Bladder microvascular endothelial cell (primary cell): ENCODE data around the gene FKBP11. TPM values are rescaled to one million over a fixed set of nuclear protein-coding genes. Genes with fewer than 3 reads are reported as not detected.

ENCODE experiments used
- total RNA-seq: library from RNA; depleted of rRNA; stranded (reverse); fragments of >200 nt; gene quantifications from 2 replicates; pipeline ENCODE4 v1.2.3, GENCODE V29; 2014

The FKBP11 gene
- total RNA-seq, result 7.9 and 11.6 TPM in 2 replicates

GRCh38 chr12:48925304-48926011 lies at the start of gene FKBP11:
Gene FKBP11 (minus strand): TSS chr12:48925492. CDS start chr12:48925428, 64 bp downstream.

GRCh38 chr12:48957141-48958048 lies 32.1 kb upstream of the FKBP11 start, which contains the start of gene ARF3:
Gene ARF3 (minus strand): TSS chr12:48957487. CDS start chr12:48941095, 16,392 bp downstream.

Other genes starting within 250 kb of the FKBP11 start
- 34.0 and 55.1 TPM in 2 replicates for gene KANSL2, start 243.3 kb downstream of the FKBP11 start, total RNA-seq
- gene CCNT1, start 208.8 kb downstream of the FKBP11 start, total RNA-seq, result 11.3 and 30.2 TPM in 2 replicates
- 24.1 and 66.6 TPM in 2 replicates for gene ADCY6, start 136.4 kb downstream of the FKBP11 start, total RNA-seq
- gene CACNB3, start 107.0 kb downstream of the FKBP11 start, total RNA-seq, result 16.0 and 19.8 TPM in 2 replicates
- 84.2 and 143 TPM in 2 replicates for gene DDX23, start 73.3 kb downstream of the FKBP11 start, total RNA-seq
- 5.5 and 12.0 TPM in 2 replicates for gene RND1, start 59.6 kb downstream of the FKBP11 start, total RNA-seq
- gene ARF3, start 32.0 kb upstream of the FKBP11 start, total RNA-seq, result 26.6 and 52.1 TPM in 2 replicates
- 0.32 TPM in 1 of 2 replicates, not detected in the other for gene WNT10B, start 46.2 kb upstream of the FKBP11 start, total RNA-seq
- gene WNT1, start 52.8 kb upstream of the FKBP11 start, total RNA-seq, result not detected in 2 replicates
- gene DDN, start 73.9 kb upstream of the FKBP11 start, total RNA-seq, result under 0.01 and 0.13 TPM in 2 replicates
- 34.6 and 38.8 TPM in 2 replicates for gene PRKAG1, start 93.3 kb upstream of the FKBP11 start, total RNA-seq
- 33.4 and 120 TPM in 2 replicates for gene KMT2D, start 135.3 kb upstream of the FKBP11 start, total RNA-seq
- gene RHEBL1, start 144.5 kb upstream of the FKBP11 start, total RNA-seq, result 1.4 and 2.6 TPM in 2 replicates
- 0.65 and 1.1 TPM in 2 replicates for gene DHH, start 169.3 kb upstream of the FKBP11 start, total RNA-seq
- gene LMBR1L, start 185.4 kb upstream of the FKBP11 start, total RNA-seq, result 85.2 and 85.6 TPM in 2 replicates
- 1,335 and 1,512 TPM in 2 replicates for gene TUBA1B, start 205.9 kb upstream of the FKBP11 start, total RNA-seq